ENCODE data around the gene ULBP3. TPM values are rescaled to one million over a fixed set of nuclear protein-coding genes. Genes with fewer than 3 reads are reported as not detected.
A peak's percentile ranks its signal among the peaks of the same experiment; 100 is the strongest.

Gene ULBP3
- 1 to 10 TPM; 3.7 to 8.8 (median 7.6) TPM for polyA plus RNA-seq (ENCODE audit: insufficient read length in 4 of 4)

- DNase-seq (ENCODE audit: low read depth in 4 of 4, low spot score in 3 of 4), result peak; percentile 66 to 75 (median 72)
Observed at GRCh38 chr6:150068720-150069648, at the start of gene ULBP3. Gene ULBP3, minus strand, starts transcription at chr6:150069121. Its CDS starts 55 bp downstream, at chr6:150069066.

GRCh38 chr6:150118627-150119026 lies 49.7 kb upstream of the ULBP3 start:
- no peak for DNase-seq (ENCODE audit: low read depth in 4 of 4, low spot score in 3 of 4)

- DNase-seq (ENCODE audit: low read depth in 4 of 4, low spot score in 3 of 4), result peak in 1 of 4 donors; percentile 24
Observed at GRCh38 chr6:150118203-150118602, 49.3 kb upstream of the ULBP3 start.

GRCh38 chr6:150116200-150116800 lies 47.4 kb upstream of the ULBP3 start:
- no peak for DNase-seq (ENCODE audit: low read depth in 4 of 4, low spot score in 3 of 4)

GRCh38 chr6:150115769-150116168 lies 46.8 kb upstream of the ULBP3 start:
- DNase-seq (ENCODE audit: low read depth in 4 of 4, low spot score in 3 of 4), result no peak

- no peak for DNase-seq (ENCODE audit: low read depth in 4 of 4, low spot score in 3 of 4)
Observed at GRCh38 chr6:150112233-150112632, 43.3 kb upstream of the ULBP3 start.

- DNase-seq (ENCODE audit: low read depth in 4 of 4, low spot score in 3 of 4), result no peak
Observed at GRCh38 chr6:150102750-150103270, 33.9 kb upstream of the ULBP3 start.

- no peak for DNase-seq (ENCODE audit: low read depth in 4 of 4, low spot score in 3 of 4)
Observed at GRCh38 chr6:150100745-150101144, 31.8 kb upstream of the ULBP3 start.

- no peak for DNase-seq (ENCODE audit: low read depth in 4 of 4, low spot score in 3 of 4)
Observed at GRCh38 chr6:150099953-150100352, 31.0 kb upstream of the ULBP3 start.

- no peak for DNase-seq (ENCODE audit: low read depth in 4 of 4, low spot score in 3 of 4)
Observed at GRCh38 chr6:150099546-150099945, 30.6 kb upstream of the ULBP3 start.

GRCh38 chr6:150098155-150098554 lies 29.2 kb upstream of the ULBP3 start:
- DNase-seq (ENCODE audit: low read depth in 4 of 4, low spot score in 3 of 4), result no peak

GRCh38 chr6:150093397-150093796 lies 24.5 kb upstream of the ULBP3 start:
- DNase-seq (ENCODE audit: low read depth in 4 of 4, low spot score in 3 of 4), result no peak

GRCh38 chr6:150091476-150091875 lies 22.6 kb upstream of the ULBP3 start:
- DNase-seq (ENCODE audit: low read depth in 4 of 4, low spot score in 3 of 4), result no peak

- DNase-seq (ENCODE audit: low read depth in 4 of 4, low spot score in 3 of 4), result no peak
Observed at GRCh38 chr6:150090328-150090727, 21.4 kb upstream of the ULBP3 start.

- DNase-seq (ENCODE audit: low read depth in 4 of 4, low spot score in 3 of 4), result no peak
Observed at GRCh38 chr6:150088481-150089154, 19.7 kb upstream of the ULBP3 start.

- DNase-seq (ENCODE audit: low read depth in 4 of 4, low spot score in 3 of 4), result no peak
Observed at GRCh38 chr6:150087336-150087735, 18.4 kb upstream of the ULBP3 start.

- DNase-seq (ENCODE audit: low read depth in 4 of 4, low spot score in 3 of 4), result no peak
Observed at GRCh38 chr6:150086026-150086425, 17.1 kb upstream of the ULBP3 start.

- no peak for DNase-seq (ENCODE audit: low read depth in 4 of 4, low spot score in 3 of 4)
Observed at GRCh38 chr6:150084426-150084825, 15.5 kb upstream of the ULBP3 start.

- DNase-seq (ENCODE audit: low read depth in 4 of 4, low spot score in 3 of 4), result no peak
Observed at GRCh38 chr6:150083839-150084238, 14.9 kb upstream of the ULBP3 start.

- no peak for DNase-seq (ENCODE audit: low read depth in 4 of 4, low spot score in 3 of 4)
Observed at GRCh38 chr6:150081702-150082101, 12.8 kb upstream of the ULBP3 start.

- no peak for DNase-seq (ENCODE audit: low read depth in 4 of 4, low spot score in 3 of 4)
Observed at GRCh38 chr6:150079604-150080003, 10.7 kb upstream of the ULBP3 start.
